CD14-positive monocyte (primary cell): Measurements from ENCODE around the gene UNC5C. TPM values are rescaled to one million over a fixed set of nuclear protein-coding genes. Genes with fewer than 3 reads are reported as not detected.

Experiments
- DNase-seq, 3 donors: peaks; one replicate each; pipeline ENCODE4 v3.0.0-alpha.2; 2011 to 2022
- H2AFZ ChIP-seq: 2 replicates; pipeline ENCODE4 v1.6.0; 2012; ENCODE audit warnings: mild to moderate bottlenecking, low read depth, low read length, inconsistent platforms; ENCODE audit not compliant: insufficient read depth, poor library complexity, severe bottlenecking
- H3K27ac ChIP-seq, 2 donors: 1 replicate in 1 of 2; 2 replicates in 1 of 2; pipeline ENCODE4 v1.5.1; 2012 to 2013; ENCODE audit warnings: low read length in 2 of 2, control low read depth in 1 of 2, inconsistent platforms in 1 of 2, low read depth in 1 of 2, mild to moderate bottlenecking in 1 of 2
- H3K27me3 ChIP-seq, 2 donors: one replicate each; pipeline versions ENCODE4 v1.6.0 to v1.6.1; 2011 to 2013; ENCODE audit warnings: low read length in 2 of 2; ENCODE audit not compliant: control insufficient read depth in 2 of 2, insufficient read depth in 2 of 2
- H3K36me3 ChIP-seq, 2 donors: replicated peaks in 1 of 2; 1 replicate in 1 of 2; 2 replicates in 1 of 2; pipeline versions ENCODE4 v1.5.1 to v1.6.1; 2012 to 2013; ENCODE audit warnings: low read length in 2 of 2, control low read depth in 1 of 2, inconsistent platforms in 1 of 2, mild to moderate bottlenecking in 1 of 2; ENCODE audit not compliant: insufficient read depth in 2 of 2, control insufficient read depth in 1 of 2
- H3K4me1 ChIP-seq, 2 donors: 1 replicate in 1 of 2; 2 replicates in 1 of 2; pipeline versions ENCODE4 v1.5.1 to v1.6.1; 2012 to 2013; ENCODE audit warnings: low read length in 2 of 2, control low read depth in 1 of 2, inconsistent platforms in 1 of 2, mild to moderate bottlenecking in 1 of 2, moderate library complexity in 1 of 2; ENCODE audit not compliant: insufficient read depth in 2 of 2, control insufficient read depth in 1 of 2
- H3K4me2 ChIP-seq: replicated peaks from 2 replicates; pipeline ENCODE3; 2012; ENCODE audit warnings: low read length, moderate library complexity, mild to moderate bottlenecking; ENCODE audit not compliant: poor library complexity, severe bottlenecking; ENCODE audit errors: extremely low read depth
- H3K4me3 ChIP-seq, 3 experiments: fragments of 200-600 bp in 1 of 3; sonication (generic) in 1 of 3; replicated peaks in 1 of 3; 1 replicate in 2 of 3; 2 replicates in 1 of 3; pipeline ENCODE4 v1.5.1; 2011 to 2013; ENCODE audit warnings: low read length in 3 of 3, mild to moderate bottlenecking in 3 of 3, control low read depth in 2 of 3, low read depth in 2 of 3, inconsistent platforms in 1 of 3, moderate library complexity in 1 of 3
- H3K79me2 ChIP-seq: 2 replicates; pipeline ENCODE4 v1.6.0; 2012; ENCODE audit warnings: mild to moderate bottlenecking, control low read depth, inconsistent platforms, low read length, moderate library complexity; ENCODE audit not compliant: insufficient read depth
- H3K9ac ChIP-seq: 2 replicates; pipeline ENCODE4 v1.6.0; 2017; ENCODE audit warnings: low read length, mild to moderate bottlenecking; ENCODE audit not compliant: insufficient read depth, poor library complexity, severe bottlenecking
- H3K9me3 ChIP-seq, 2 donors: replicated peaks in 1 of 2; 1 replicate in 1 of 2; 2 replicates in 1 of 2; pipeline versions ENCODE4 v1.5.1 to v1.6.1; 2012 to 2013; ENCODE audit warnings: low read length in 2 of 2, control low read depth in 1 of 2; ENCODE audit not compliant: control insufficient read depth in 1 of 2, insufficient read depth in 1 of 2
- H4K20me1 ChIP-seq: 2 replicates; pipeline ENCODE4 v1.6.0; 2012; ENCODE audit warnings: mild to moderate bottlenecking, low read length, control low read depth, moderate library complexity; ENCODE audit not compliant: insufficient read depth
- H3K27ac Mint-ChIP-seq, 7 donors: one replicate each; pipeline ENCODE4 v1.8.0; 2020; ENCODE audit warnings: mild to moderate bottlenecking in 7 of 7, mixed read lengths in 7 of 7, moderate library complexity in 6 of 7, inconsistent platforms in 2 of 7
- H3K27me3 Mint-ChIP-seq, 3 donors: one replicate each; pipeline ENCODE4 v1.8.0; 2021 to 2022; ENCODE audit warnings: low read depth in 3 of 3, mild to moderate bottlenecking in 3 of 3, mixed read lengths in 3 of 3, moderate library complexity in 3 of 3, inconsistent platforms in 1 of 3
- H3K36me3 Mint-ChIP-seq, 2 donors: one replicate each; pipeline ENCODE4 v1.8.0; 2020; ENCODE audit warnings: mixed read lengths in 2 of 2, inconsistent platforms in 1 of 2, mild to moderate bottlenecking in 1 of 2
- H3K4me1 Mint-ChIP-seq: one replicate; pipeline ENCODE4 v1.8.0; 2020; ENCODE audit warnings: mild to moderate bottlenecking, mixed read lengths
- H3K4me3 Mint-ChIP-seq, 2 donors: one replicate each; pipeline ENCODE4 v1.8.0; 2020; ENCODE audit warnings: mild to moderate bottlenecking in 2 of 2, mixed read lengths in 2 of 2, moderate library complexity in 1 of 2
- H3K9me3 Mint-ChIP-seq, 7 donors: one replicate each; pipeline ENCODE4 v1.8.0; 2020 to 2022; ENCODE audit warnings: mixed read lengths in 7 of 7, mild to moderate bottlenecking in 6 of 7, moderate library complexity in 6 of 7, inconsistent platforms in 2 of 7
- WGBS: methylation state at CpG from one replicate; pipeline ENCODE4 v1.1.5; 2013; ENCODE audit warnings: missing lambda C conversion rate; ENCODE audit not compliant: insufficient coverage; 5-methylcytosine and 5-hydroxymethylcytosine counted together
- intact Hi-C, 2 donors: fragments of 100-400 bp; cut with micrococcal nuclease; formaldehyde crosslinking; loops; one replicate each; pipeline versions ENCODE4 v1.15.0 to v1.15.1; 2023
- polyA plus RNA-seq, 3 donors: library from polyadenylated mRNA; depleted of rRNA in 1 of 3; unstranded in 2 of 3; stranded (reverse) in 1 of 3; fragments of 300-500 nt in 2 of 3; fragments of >200 nt in 1 of 3; fragmentation: Illumina TruSeq in 2 of 3; gene quantifications; 1 replicate in 2 of 3; 2 replicates in 1 of 3; pipeline ENCODE4 v1.2.3, GENCODE V29; 2012 to 2021
- TF ChIP-seq, protein P1 (sequence below): fragments of 200-600 bp; IDR thresholded peaks from one replicate; pipeline ENCODE4 v1.8.0; 2022; ENCODE audit warnings: antibody characterized with exemption, mild to moderate bottlenecking

Gene UNC5C
- polyA plus RNA-seq, 3 donors: 0.03 TPM; not detected in 2

DNA sequence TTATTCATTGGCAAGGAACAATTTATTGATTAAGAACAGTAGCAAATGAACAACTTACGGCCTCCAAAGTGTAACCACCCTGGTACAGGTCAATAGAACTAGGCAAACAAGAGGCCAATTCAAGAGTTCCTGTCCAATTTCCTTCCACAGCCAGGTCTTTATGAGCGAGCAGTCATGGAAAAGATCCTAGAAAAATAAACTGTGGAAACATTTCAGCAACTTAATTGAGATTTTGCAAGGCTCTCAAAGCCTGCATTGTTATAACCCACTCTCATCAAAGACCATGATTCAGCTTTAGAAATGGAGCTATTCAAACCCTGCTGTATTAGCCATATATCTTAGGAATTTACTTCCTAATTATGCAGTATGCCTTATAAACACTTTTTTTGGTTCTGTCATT lies 43.6 kb downstream of the UNC5C start:
- Mint-ChIP-seq H3K4me3 (no peak overlapping the region), H3K4me1 (no peaks in the 10 kb centered on the region), H3K36me3 (no peaks in the 10 kb centered on the region), H3K27ac (no peak overlapping the region), H3K9me3 (peaks cover 0 to 2% (median 0%) of the 10 kb centered on the region in 7 donors), H3K27me3 (peaks cover 0 to 2% (median 1%) of the 10 kb centered on the region in 3 donors)
- Histone ChIP-seq H3K79me2 (no peaks in the 10 kb centered on the region), H3K9me3 (no peaks in the 10 kb centered on the region), H3K36me3 (no peaks in the 10 kb centered on the region), H3K9ac (no peak overlapping the region), H3K27me3 (no peaks in the 10 kb centered on the region), H4K20me1 (no peaks in the 10 kb centered on the region), H3K27ac (no peak overlapping the region), H2AFZ (no peak overlapping the region), H3K4me1 (no peaks in the 10 kb centered on the region), H3K4me3 (no peak overlapping the region), H3K4me2 (no peak overlapping the region)
- intact Hi-C loops: no loop called here
- WGBS: 67% methylated on average over 1 of the region's 2 CpGs
- TF ChIP-seq, protein P1, sequence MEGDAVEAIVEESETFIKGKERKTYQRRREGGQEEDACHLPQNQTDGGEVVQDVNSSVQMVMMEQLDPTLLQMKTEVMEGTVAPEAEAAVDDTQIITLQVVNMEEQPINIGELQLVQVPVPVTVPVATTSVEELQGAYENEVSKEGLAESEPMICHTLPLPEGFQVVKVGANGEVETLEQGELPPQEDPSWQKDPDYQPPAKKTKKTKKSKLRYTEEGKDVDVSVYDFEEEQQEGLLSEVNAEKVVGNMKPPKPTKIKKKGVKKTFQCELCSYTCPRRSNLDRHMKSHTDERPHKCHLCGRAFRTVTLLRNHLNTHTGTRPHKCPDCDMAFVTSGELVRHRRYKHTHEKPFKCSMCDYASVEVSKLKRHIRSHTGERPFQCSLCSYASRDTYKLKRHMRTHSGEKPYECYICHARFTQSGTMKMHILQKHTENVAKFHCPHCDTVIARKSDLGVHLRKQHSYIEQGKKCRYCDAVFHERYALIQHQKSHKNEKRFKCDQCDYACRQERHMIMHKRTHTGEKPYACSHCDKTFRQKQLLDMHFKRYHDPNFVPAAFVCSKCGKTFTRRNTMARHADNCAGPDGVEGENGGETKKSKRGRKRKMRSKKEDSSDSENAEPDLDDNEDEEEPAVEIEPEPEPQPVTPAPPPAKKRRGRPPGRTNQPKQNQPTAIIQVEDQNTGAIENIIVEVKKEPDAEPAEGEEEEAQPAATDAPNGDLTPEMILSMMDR: no peak
- no peak for DNase-seq

- Mint-ChIP-seq H3K36me3 (no peaks in the 10 kb centered on the region), H3K27ac (no peak overlapping the region), H3K4me1 (no peaks in the 10 kb centered on the region), H3K4me3 (no peak overlapping the region), H3K27me3 (peaks cover 0 to 2% (median 1%) of the 10 kb centered on the region in 3 donors), H3K9me3 (peaks cover 0 to 2% (median 0%) of the 10 kb centered on the region in 7 donors)
- no peak overlapping the region for H3K4me3 ChIP-seq
- H3K36me3 ChIP-seq: no peaks in the 10 kb centered on the region
- DNase-seq: no peak
- no peaks in the 10 kb centered on the region for H3K79me2 ChIP-seq
- H2AFZ ChIP-seq: no peak overlapping the region
- TF ChIP-seq, protein P1: no peak
- no peaks in the 10 kb centered on the region for H3K9me3 ChIP-seq
- no peak overlapping the region for H3K9ac ChIP-seq
- no peaks in the 10 kb centered on the region for H3K27me3 ChIP-seq
- no peaks in the 10 kb centered on the region for H3K4me1 ChIP-seq
- no peaks in the 10 kb centered on the region for H4K20me1 ChIP-seq
- H3K27ac ChIP-seq: no peak overlapping the region
- no peak overlapping the region for H3K4me2 ChIP-seq
- WGBS: no CpG with 5 or more reads among the region's 3 CpGs
- intact Hi-C loops: no loop called here
Measured at GRCh38 chr4:95504501-95504900, 44.3 kb downstream of the UNC5C start.
